HepG2 (cell line): ENCODE measurements around the gene PTPN2. TPM values are rescaled to one million over a fixed set of nuclear protein-coding genes. Genes with fewer than 3 reads are reported as not detected.

Source experiments
- CBX5 ChIP-seq: sonication (generic); formaldehyde crosslinking; IDR thresholded peaks from 2 replicates; pipeline ENCODE4 v1.4.0; 2020; ENCODE audit warnings: missing genetic modification reagents, borderline replicate concordance
- GMEB1 ChIP-seq: sonication (generic); formaldehyde crosslinking; IDR thresholded peaks from 2 replicates; pipeline ENCODE4 v1.5.1; 2020; ENCODE audit warnings: missing genetic modification reagents, mild to moderate bottlenecking, borderline replicate concordance
- HNRNPK ChIP-seq: fragments of 200-400 bp; formaldehyde crosslinking; IDR thresholded peaks from 2 replicates; pipeline ENCODE4 v1.6.1; 2018; ENCODE audit warnings: low read length, low read depth, moderate library complexity, mild to moderate bottlenecking; ENCODE audit not compliant: poor library complexity, severe bottlenecking
- KDM1A ChIP-seq: IDR thresholded peaks from 2 replicates; pipeline ENCODE4 v1.6.1; 2016; ENCODE audit warnings: missing compliant biosample characterization
- MAFG ChIP-seq: sonication (generic); formaldehyde crosslinking; IDR thresholded peaks from 2 replicates; pipeline ENCODE4 v1.5.1; 2020; ENCODE audit warnings: mild to moderate bottlenecking, missing genetic modification reagents
- MAZ ChIP-seq, 2 experiments: sonication (generic) in 1 of 2; formaldehyde crosslinking in 1 of 2; IDR thresholded peaks; 2 replicates each; pipeline versions ENCODE4 v1.5.0 to v1.6.1; 2012 to 2020; ENCODE audit warnings: low read depth in 2 of 2, mild to moderate bottlenecking in 2 of 2, borderline replicate concordance in 1 of 2, improper control_type of control experiment in 1 of 2, low read length in 1 of 2, missing genetic modification reagents in 1 of 2, moderate library complexity in 1 of 2
- PITX1 ChIP-seq: sonication (generic); formaldehyde crosslinking; IDR thresholded peaks from 2 replicates; pipeline ENCODE4 v1.5.1; 2020; ENCODE audit warnings: mild to moderate bottlenecking, missing genetic modification reagents
- REPIN1 ChIP-seq: sonication (generic); formaldehyde crosslinking; IDR thresholded peaks from 2 replicates; pipeline ENCODE4 v1.8.0; 2022; ENCODE audit warnings: missing genetic modification reagents, low read depth, mild to moderate bottlenecking, borderline replicate concordance
- TCF7L2 ChIP-seq: IDR thresholded peaks from 2 replicates; pipeline ENCODE4 v1.6.1; 2011; ENCODE audit warnings: mild to moderate bottlenecking, low read depth, low read length, moderate library complexity
- XRCC5 ChIP-seq: fragments of 200-400 bp; formaldehyde crosslinking; optimal IDR thresholded peaks from 2 replicates; pipeline ENCODE3; 2017; ENCODE audit warnings: mild to moderate bottlenecking, low read length
- ZNF296 ChIP-seq: sonication (generic); formaldehyde crosslinking; conservative IDR thresholded peaks from 2 replicates; pipeline ENCODE4 v1.5.0; 2020; ENCODE audit warnings: mild to moderate bottlenecking, missing genetic modification reagents
- ZNF343 ChIP-seq: sonication (generic); formaldehyde crosslinking; IDR thresholded peaks from 2 replicates; pipeline ENCODE4 v1.4.0; 2020; ENCODE audit warnings: mild to moderate bottlenecking, missing genetic modification reagents
- ZNF552 ChIP-seq: sonication (generic); formaldehyde crosslinking; IDR thresholded peaks from 2 replicates; pipeline ENCODE4 v1.9.0; 2022; ENCODE audit warnings: missing genetic modification reagents, mild to moderate bottlenecking, borderline replicate concordance
- ZNF569 ChIP-seq: sonication (generic); formaldehyde crosslinking; IDR thresholded peaks from 2 replicates; pipeline ENCODE4 v1.5.0; 2020; ENCODE audit warnings: mild to moderate bottlenecking, missing genetic modification reagents, moderate library complexity, borderline replicate concordance
- ZNF607 ChIP-seq: sonication (generic); formaldehyde crosslinking; IDR thresholded peaks from 2 replicates; pipeline ENCODE4 v1.5.1; 2020; ENCODE audit warnings: missing genetic modification reagents, mild to moderate bottlenecking, borderline replicate concordance
- ZNF768 ChIP-seq: sonication (generic); formaldehyde crosslinking; IDR thresholded peaks from 2 replicates; pipeline ENCODE4 v1.4.0; 2020; ENCODE audit warnings: missing genetic modification reagents
- ZNF781 ChIP-seq: sonication (generic); formaldehyde crosslinking; IDR thresholded peaks from 2 replicates; pipeline ENCODE4 v1.5.1; 2020; ENCODE audit warnings: borderline replicate concordance, mild to moderate bottlenecking, missing genetic modification reagents; ENCODE audit errors: not compliant biosample characterization
- polyA plus RNA-seq, 8 experiments: library from polyadenylated mRNA; depleted of rRNA in 3 of 8; stranded (reverse) in 7 of 8; unstranded in 1 of 8; fragments of >200 nt; fragmentation: Illumina TruSeq in 4 of 8; extraction: Trizol in 4 of 8; gene quantifications; 2 replicates each; pipeline versions ENCODE4 v1.2.1 to v1.2.3, GENCODE V29; 2011 to 2016; ENCODE audit warnings: low read depth in 4 of 8, missing spikeins in 1 of 8, mixed read lengths in 1 of 8; ENCODE audit not compliant: insufficient read depth in 1 of 8
- total RNA-seq, 5 experiments: library from RNA; depleted of rRNA; stranded (reverse); fragments of >200 nt; fragmentation: Illumina TruSeq; extraction: Trizol; gene quantifications; 2 replicates each; pipeline ENCODE4 v1.2.3, GENCODE V29; 2016; ENCODE audit warnings: low read depth in 1 of 5
- TF ChIP-seq, protein P1 (sequence below): IDR thresholded peaks from 2 replicates; pipeline ENCODE4 v1.4.0; 2020; ENCODE audit warnings: mild to moderate bottlenecking, missing genetic modification reagents
- TF ChIP-seq, protein P2 (sequence below), 2 experiments: sonication (generic) in 1 of 2; formaldehyde crosslinking in 1 of 2; IDR thresholded peaks; 2 replicates each; pipeline versions ENCODE4 v1.4.0 to v1.6.1; 2018 to 2020; ENCODE audit warnings: missing genetic modification reagents in 2 of 2, borderline replicate concordance in 1 of 2, low read depth in 1 of 2, mild to moderate bottlenecking in 1 of 2, missing biosample characterization in 1 of 2

Gene PTPN2
- total and polyA plus RNA-seq, 2 of the 13 experiments (the other 11 are each of a cell fraction or from before 2014, with no cell fraction given): 24.9 to 41.5 TPM

DNA sequence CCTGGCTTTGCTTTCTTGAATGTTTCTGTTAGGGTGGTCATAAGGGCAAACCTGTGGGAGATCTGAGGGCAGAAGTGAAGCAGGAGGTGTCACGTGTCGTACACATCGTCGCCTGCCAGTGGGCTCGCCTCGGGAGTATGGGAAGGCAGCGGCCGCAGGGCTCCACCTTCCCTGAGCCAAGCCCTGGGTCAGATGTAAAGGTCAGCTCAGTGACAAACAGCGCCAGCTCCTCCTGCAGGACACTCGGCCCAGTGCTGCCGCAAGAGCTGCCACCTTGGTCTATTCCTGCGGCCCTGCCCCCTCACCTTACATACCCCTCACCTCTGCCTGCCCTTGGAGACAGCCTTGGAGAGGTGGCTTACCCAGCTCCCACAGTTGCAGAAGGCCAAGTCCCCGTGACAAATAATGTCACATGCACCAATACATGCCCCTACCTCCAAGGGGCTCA is 117.0 kb downstream of the PTPN2 start (continued):
- TF ChIP-seq ZNF781 (no peak), ZNF768 (CRISPR knock-in tag) (0 out of 2 replicates have a peak, but pooled peaks have one; percentile 14), PITX1 (CRISPR knock-in tag) (no peak), ZNF343 (no peak), XRCC5 (peak; percentile 74), TCF7L2 (no peak), CBX5 (CRISPR knock-in tag) (no peak), REPIN1 (CRISPR knock-in tag) (peak; percentile 76; the same call in 1 of the 2 replicates), KDM1A (CRISPR knock-in tag) (peak; percentile 26; the same call in 1 of the 2 replicates), ZNF552 (CRISPR knock-in tag) (no peak), HNRNPK (no peak), GMEB1 (CRISPR knock-in tag) (peak; percentile 44; the same call in 1 of the 2 replicates), ZNF296 (CRISPR knock-in tag) (no peak), ZNF569 (CRISPR knock-in tag) (0 out of 2 replicates have a peak, but pooled peaks have one; percentile 44), ZNF607 (CRISPR knock-in tag) (no peak), MAFG (CRISPR knock-in tag) (no peak), MAZ (IDR thresholded peaks at IDR 0.05; ENCODE audit: borderline replicate concordance, low read depth, low read length) (peak; percentile 35; the same call in 1 of the 2 replicates), MAZ (CRISPR knock-in tag; IDR thresholded peaks at IDR 0.05; ENCODE audit: low read depth) (0 out of 2 replicates have a peak, but pooled peaks have one; percentile 23)
- TF ChIP-seq, protein P1, sequence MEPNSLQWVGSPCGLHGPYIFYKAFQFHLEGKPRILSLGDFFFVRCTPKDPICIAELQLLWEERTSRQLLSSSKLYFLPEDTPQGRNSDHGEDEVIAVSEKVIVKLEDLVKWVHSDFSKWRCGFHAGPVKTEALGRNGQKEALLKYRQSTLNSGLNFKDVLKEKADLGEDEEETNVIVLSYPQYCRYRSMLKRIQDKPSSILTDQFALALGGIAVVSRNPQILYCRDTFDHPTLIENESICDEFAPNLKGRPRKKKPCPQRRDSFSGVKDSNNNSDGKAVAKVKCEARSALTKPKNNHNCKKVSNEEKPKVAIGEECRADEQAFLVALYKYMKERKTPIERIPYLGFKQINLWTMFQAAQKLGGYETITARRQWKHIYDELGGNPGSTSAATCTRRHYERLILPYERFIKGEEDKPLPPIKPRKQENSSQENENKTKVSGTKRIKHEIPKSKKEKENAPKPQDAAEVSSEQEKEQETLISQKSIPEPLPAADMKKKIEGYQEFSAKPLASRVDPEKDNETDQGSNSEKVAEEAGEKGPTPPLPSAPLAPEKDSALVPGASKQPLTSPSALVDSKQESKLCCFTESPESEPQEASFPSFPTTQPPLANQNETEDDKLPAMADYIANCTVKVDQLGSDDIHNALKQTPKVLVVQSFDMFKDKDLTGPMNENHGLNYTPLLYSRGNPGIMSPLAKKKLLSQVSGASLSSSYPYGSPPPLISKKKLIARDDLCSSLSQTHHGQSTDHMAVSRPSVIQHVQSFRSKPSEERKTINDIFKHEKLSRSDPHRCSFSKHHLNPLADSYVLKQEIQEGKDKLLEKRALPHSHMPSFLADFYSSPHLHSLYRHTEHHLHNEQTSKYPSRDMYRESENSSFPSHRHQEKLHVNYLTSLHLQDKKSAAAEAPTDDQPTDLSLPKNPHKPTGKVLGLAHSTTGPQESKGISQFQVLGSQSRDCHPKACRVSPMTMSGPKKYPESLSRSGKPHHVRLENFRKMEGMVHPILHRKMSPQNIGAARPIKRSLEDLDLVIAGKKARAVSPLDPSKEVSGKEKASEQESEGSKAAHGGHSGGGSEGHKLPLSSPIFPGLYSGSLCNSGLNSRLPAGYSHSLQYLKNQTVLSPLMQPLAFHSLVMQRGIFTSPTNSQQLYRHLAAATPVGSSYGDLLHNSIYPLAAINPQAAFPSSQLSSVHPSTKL (CRISPR knock-in tag): peak; percentile 77
- TF ChIP-seq, protein P2, sequence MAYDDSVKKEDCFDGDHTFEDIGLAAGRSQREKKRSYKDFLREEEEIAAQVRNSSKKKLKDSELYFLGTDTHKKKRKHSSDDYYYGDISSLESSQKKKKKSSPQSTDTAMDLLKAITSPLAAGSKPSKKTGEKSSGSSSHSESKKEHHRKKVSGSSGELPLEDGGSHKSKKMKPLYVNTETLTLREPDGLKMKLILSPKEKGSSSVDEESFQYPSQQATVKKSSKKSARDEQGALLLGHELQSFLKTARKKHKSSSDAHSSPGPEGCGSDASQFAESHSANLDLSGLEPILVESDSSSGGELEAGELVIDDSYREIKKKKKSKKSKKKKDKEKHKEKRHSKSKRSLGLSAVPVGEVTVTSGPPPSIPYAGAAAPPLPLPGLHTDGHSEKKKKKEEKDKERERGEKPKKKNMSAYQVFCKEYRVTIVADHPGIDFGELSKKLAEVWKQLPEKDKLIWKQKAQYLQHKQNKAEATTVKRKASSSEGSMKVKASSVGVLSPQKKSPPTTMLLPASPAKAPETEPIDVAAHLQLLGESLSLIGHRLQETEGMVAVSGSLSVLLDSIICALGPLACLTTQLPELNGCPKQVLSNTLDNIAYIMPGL (CRISPR knock-in tag; IDR thresholded peaks at IDR 0.05; ENCODE audit: borderline replicate concordance in 1 of 2, low read depth in 1 of 2): peak; percentile 73 to 74; a peak in 3 of 4 replicates
